ENCODE data around the gene HIPK3. TPM values are rescaled to one million over a fixed set of nuclear protein-coding genes. Genes with fewer than 3 reads are reported as not detected.
A peak's percentile ranks its signal among the peaks of the same experiment; 100 is the strongest.
"Not testable (repeated sequence)": the region's sequence is repeated elsewhere in the genome, so short reads cannot be mapped to it uniquely, and the experiment has no call there.

Gene HIPK3
- polyA plus RNA-seq, 1 donor from 2014 or later: 25.5 TPM

GRCh38 chr11:33362051-33362910 is 105.1 kb downstream of the HIPK3 start:
- H3K36me3 ChIP-seq (ENCODE audit: insufficient read depth, low read length): no peaks in the 10 kb centered on the region
- no peak overlapping the region for H3K4me3 ChIP-seq (ENCODE audit: low read length)
- TF ChIP-seq EZH2 (IDR thresholded peaks at IDR 0.05; ENCODE audit: borderline replicate concordance, insufficient read depth, low read length, poor library complexity, severe bottlenecking) (no peak), SMC3 (conservative IDR thresholded peaks at IDR 0.05; ENCODE audit: poor library complexity) (peak; percentile 91), RAD21 (conservative IDR thresholded peaks at IDR 0.05) (peak; percentile 84), CTCF (IDR thresholded peaks at IDR 0.05; ENCODE audit: poor library complexity, severe bottlenecking) (peak; percentile 76)
- no peaks in the 10 kb centered on the region for H3K27me3 ChIP-seq (ENCODE audit: insufficient read depth, low read depth, low read length)
- no peaks in the 10 kb centered on the region for H3K9me2 ChIP-seq (ENCODE audit: insufficient read depth, low read length)
- no peak overlapping the region for H3K27ac ChIP-seq (ENCODE audit: low read length)
- H3F3A ChIP-seq (ENCODE audit: insufficient read depth, low read length, poor library complexity, severe bottlenecking): no peaks in the 10 kb centered on the region
- no peaks in the 10 kb centered on the region for H4K20me1 ChIP-seq (ENCODE audit: insufficient read depth)
- H3K4me2 ChIP-seq (ENCODE audit: low read length): no peak overlapping the region
- no peak overlapping the region for H3K9ac ChIP-seq (ENCODE audit: low read length)
- no peaks in the 10 kb centered on the region for H3K79me2 ChIP-seq (replicated peaks; ENCODE audit: insufficient read depth, low read length)
- H2AFZ ChIP-seq (ENCODE audit: low read depth, low read length): no peak overlapping the region
- H3K9me3 ChIP-seq (ENCODE audit: low read length): no peaks in the 10 kb centered on the region

DNA sequence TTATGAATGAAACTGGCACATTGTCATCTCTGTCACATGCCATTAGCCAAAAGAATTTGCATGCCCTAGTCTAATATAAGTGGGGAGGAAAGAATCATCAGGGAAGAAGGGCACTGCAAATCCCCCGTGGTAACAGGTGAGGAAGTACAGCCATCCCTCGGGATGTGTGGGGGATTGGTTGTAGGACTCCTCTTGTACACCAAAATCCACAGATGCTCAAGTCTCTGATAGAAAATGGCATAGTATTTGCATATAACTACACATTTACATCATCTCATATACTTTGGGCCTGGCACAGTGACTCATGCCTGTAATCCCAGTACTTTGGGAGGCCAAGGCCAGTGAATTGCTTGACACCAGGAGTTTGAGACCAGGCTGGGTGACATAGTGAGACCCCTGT is 109.7 kb downstream of the HIPK3 start:
- Histone ChIP-seq H3F3A (ENCODE audit: insufficient read depth, low read length, poor library complexity, severe bottlenecking) (no peaks in the 10 kb centered on the region), H3K79me2 (replicated peaks; ENCODE audit: insufficient read depth, low read length) (no peaks in the 10 kb centered on the region), H3K27me3 (ENCODE audit: insufficient read depth, low read depth, low read length) (no peaks in the 10 kb centered on the region), H3K9me3 (ENCODE audit: low read length) (no peaks in the 10 kb centered on the region), H3K36me3 (ENCODE audit: insufficient read depth, low read length) (no peaks in the 10 kb centered on the region), H2AFZ (ENCODE audit: low read depth, low read length) (no peak overlapping the region), H3K4me3 (ENCODE audit: low read length) (no peak overlapping the region), H3K4me2 (ENCODE audit: low read length) (no peak overlapping the region), H3K9me2 (ENCODE audit: insufficient read depth, low read length) (no peaks in the 10 kb centered on the region), H3K27ac (ENCODE audit: low read length) (no peak overlapping the region), H3K9ac (ENCODE audit: low read length) (no peak overlapping the region), H4K20me1 (ENCODE audit: insufficient read depth) (no peaks in the 10 kb centered on the region)
- TF ChIP-seq, protein P1, sequence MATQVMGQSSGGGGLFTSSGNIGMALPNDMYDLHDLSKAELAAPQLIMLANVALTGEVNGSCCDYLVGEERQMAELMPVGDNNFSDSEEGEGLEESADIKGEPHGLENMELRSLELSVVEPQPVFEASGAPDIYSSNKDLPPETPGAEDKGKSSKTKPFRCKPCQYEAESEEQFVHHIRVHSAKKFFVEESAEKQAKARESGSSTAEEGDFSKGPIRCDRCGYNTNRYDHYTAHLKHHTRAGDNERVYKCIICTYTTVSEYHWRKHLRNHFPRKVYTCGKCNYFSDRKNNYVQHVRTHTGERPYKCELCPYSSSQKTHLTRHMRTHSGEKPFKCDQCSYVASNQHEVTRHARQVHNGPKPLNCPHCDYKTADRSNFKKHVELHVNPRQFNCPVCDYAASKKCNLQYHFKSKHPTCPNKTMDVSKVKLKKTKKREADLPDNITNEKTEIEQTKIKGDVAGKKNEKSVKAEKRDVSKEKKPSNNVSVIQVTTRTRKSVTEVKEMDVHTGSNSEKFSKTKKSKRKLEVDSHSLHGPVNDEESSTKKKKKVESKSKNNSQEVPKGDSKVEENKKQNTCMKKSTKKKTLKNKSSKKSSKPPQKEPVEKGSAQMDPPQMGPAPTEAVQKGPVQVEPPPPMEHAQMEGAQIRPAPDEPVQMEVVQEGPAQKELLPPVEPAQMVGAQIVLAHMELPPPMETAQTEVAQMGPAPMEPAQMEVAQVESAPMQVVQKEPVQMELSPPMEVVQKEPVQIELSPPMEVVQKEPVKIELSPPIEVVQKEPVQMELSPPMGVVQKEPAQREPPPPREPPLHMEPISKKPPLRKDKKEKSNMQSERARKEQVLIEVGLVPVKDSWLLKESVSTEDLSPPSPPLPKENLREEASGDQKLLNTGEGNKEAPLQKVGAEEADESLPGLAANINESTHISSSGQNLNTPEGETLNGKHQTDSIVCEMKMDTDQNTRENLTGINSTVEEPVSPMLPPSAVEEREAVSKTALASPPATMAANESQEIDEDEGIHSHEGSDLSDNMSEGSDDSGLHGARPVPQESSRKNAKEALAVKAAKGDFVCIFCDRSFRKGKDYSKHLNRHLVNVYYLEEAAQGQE (IDR thresholded peaks at IDR 0.05; ENCODE audit: borderline replicate concordance): no peak
- no peak for TF ChIP-seq RAD21 (conservative IDR thresholded peaks at IDR 0.05)
- TF ChIP-seq SMC3 (conservative IDR thresholded peaks at IDR 0.05; ENCODE audit: poor library complexity): no peak
- TF ChIP-seq EP300 (conservative IDR thresholded peaks at IDR 0.05; ENCODE audit: poor library complexity, severe bottlenecking): no peak
- TF ChIP-seq EZH2 (IDR thresholded peaks at IDR 0.05; ENCODE audit: borderline replicate concordance, insufficient read depth, low read length, poor library complexity, severe bottlenecking): no peak
- TF ChIP-seq MXI1 (conservative IDR thresholded peaks at IDR 0.05; ENCODE audit: poor library complexity, severe bottlenecking): no peak
- no peak for TF ChIP-seq CTCF (IDR thresholded peaks at IDR 0.05; ENCODE audit: poor library complexity, severe bottlenecking)
- no peak for TF ChIP-seq POLR2AphosphoS5 (IDR thresholded peaks at IDR 0.05)
- no peak for TF ChIP-seq TAF1 (IDR thresholded peaks at IDR 0.05; ENCODE audit: low read depth)

DNA sequence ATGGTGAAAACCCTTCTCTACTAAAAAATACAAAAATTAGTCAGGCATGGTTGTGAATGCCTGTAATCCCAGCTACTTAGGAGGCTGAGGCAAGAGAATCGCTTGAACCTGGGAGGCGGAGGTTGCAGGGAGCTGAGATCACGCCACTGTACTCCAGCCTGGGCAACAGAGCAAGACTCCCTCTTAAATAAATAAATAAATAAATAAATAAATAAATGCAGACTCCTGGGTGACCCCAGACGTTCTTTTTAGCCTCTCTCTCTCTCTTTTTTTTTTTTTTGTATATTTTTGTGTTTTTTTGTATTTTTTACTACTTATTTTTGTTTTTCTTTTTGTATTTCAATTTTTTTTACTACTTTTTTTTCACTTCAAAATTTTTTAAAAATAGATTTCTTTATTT is 111.3 kb downstream of the HIPK3 start:
- not testable (repeated sequence) for H3K36me3 ChIP-seq (ENCODE audit: insufficient read depth, low read length); H3K9ac ChIP-seq (ENCODE audit: low read length); H3K9me3 ChIP-seq (ENCODE audit: low read length); H3K27ac ChIP-seq (ENCODE audit: low read length); H3K4me3 ChIP-seq (ENCODE audit: low read length); H3F3A ChIP-seq (ENCODE audit: insufficient read depth, low read length, poor library complexity, severe bottlenecking); H3K79me2 ChIP-seq (replicated peaks; ENCODE audit: insufficient read depth, low read length); H3K4me2 ChIP-seq (ENCODE audit: low read length); H3K9me2 ChIP-seq (ENCODE audit: insufficient read depth, low read length); H3K27me3 ChIP-seq (ENCODE audit: insufficient read depth, low read depth, low read length); H4K20me1 ChIP-seq (ENCODE audit: insufficient read depth); H2AFZ ChIP-seq (ENCODE audit: low read depth, low read length)

All from neural cell (in vitro differentiated cells).